Stimulated activated CD4-positive, alpha-beta T cell treated with anti-CD3 and anti-CD28 coated beads, Interleukin-15, amount 100 ng/mL, for 48 hours (primary cell): ENCODE results near the gene PARP14.

Experiments used
- DNase-seq, 2 donors: peaks; one replicate each; pipeline ENCODE4 v3.0.0-alpha.2; 2020; ENCODE audit warnings: low read depth in 2 of 2

PARP14 gene

DNA sequence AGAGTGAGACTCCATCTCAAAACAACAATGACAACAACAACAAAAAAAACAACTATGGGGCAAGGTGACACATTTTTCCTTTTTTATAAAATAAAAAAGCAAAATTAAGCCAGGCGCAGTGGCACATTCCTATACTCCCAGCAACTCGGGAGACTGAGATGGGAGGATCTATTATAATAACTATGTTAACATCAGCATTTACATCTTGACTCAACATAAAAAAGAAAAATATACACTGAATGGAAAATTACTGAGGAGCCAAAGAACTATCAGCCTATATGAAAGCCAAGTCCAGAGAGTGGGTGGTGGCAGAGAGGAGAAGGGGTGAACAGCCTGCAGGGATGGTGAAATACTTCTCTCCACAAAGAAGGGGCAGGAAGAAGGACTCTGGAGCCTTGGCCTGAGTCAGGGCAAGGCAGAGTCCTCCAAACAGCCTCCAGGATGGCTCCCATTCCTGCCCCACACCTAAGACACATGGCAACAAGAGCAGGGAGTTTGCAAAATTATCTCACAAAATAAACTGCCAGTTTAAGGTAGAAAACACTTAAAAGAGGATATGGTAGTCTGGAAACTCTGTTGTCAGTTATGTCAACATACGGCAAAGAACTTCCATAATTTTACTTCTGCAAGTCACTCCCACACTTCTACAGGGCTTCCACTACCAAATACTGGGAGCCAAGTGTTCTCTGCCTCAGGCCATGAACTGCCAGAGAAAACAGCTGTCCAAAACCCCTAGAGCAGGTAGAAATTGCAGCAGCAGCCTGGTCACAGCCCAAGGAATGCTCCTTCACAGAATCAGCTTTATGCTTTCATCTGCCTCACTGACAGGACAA is 87.1 kb downstream of the PARP14 start:
- DNase-seq = no peak

- DNase-seq = no peak
Observed at GRCh38 chr3:122770521-122771202, 90.0 kb downstream of the PARP14 start.

DNA sequence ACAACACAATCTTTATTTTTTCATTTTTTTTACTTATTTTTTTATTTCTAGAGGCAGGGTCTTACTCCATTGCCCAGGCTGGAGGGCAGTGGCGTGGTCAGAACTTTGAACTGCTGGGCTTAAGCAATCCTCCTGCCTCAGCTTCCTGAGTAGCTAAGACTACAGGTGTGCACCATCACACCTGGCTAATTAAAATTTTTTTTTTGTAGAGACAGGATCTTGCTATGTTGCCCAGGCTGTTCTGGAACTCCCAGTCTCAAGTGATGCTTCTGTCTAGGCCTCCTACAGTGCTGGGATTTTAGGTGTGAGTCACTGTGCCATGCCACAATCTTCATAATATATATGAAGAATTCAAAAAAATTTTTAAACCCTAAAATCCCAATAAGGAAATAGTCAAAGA is 92.2 kb downstream of the PARP14 start:
- DNase-seq = no peak

- no peak for DNase-seq
Observed at GRCh38 chr3:122773944-122774509, 93.4 kb downstream of the PARP14 start.

DNA sequence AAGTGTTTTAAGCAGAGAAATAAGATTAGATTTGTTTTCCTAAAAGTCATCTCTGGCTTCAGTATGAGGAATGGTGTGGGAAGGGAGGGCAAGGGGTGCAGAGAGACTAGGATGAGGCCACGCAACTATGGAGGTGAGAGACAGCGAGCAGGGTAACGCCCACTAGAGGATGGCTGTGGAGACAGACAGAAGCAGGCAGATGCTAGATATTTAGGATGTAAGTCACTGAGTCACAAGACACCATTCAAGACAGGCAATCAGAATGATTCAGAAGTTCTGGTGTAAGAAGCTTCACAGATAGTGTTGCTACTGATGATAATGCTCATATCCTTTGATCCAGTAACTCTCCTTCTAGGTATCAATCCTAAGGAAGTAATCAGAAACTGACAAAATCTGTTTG is 93.9 kb downstream of the PARP14 start:
- DNase-seq = no peak

- no peak for DNase-seq
Observed at GRCh38 chr3:122776675-122777468, 96.2 kb downstream of the PARP14 start.

DNA sequence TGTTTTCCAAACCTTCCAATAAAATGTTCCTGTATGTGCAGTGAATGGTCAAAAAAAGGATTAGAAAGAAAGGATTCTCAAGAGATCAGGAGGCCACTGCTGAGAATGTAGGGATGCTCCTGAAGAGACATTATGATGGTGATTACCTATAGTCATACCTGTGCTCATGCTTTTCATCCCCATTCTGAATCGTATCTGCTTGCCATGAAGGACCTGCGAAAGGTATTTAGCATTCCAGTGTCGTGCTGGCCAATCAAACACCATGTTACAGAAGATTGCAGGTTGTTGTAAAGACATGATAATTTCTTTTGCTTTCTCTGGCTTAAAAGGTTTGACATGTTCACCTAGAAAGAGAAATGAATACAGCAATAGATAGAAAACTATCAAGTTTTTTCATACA is 96.9 kb downstream of the PARP14 start:
- no peak for DNase-seq
